ENCODE data around the gene ARAP1.

The ARAP1 gene

DNA sequence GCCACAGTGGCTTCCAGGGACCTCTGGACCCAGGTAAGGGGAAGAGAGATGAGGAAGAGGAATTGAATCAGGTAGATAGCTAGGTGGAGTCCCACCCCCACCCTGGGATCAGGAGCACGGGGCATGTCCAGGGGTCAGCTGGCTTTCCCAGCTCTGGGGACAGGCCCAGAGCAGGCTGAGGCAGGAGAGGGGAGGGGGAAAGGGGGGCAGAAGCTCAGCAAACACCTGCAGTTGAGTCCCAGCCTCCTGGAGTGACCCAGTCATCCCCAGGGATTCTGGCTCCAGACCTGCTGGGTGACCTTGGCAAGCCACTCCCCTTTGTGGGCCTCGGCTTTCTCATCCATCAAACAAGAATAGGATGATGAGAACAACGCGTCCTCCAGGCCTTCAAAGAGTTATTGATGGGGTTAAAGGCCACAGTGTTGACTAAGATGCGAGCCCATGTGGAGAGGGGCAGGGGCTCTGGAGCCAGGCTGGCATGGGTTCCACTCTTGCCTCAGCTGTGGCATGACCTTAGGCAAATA lies 25.6 kb upstream of the ARAP1 start:
- no peak overlapping the region for H3K4me2 ChIP-seq (ENCODE audit: low read depth, low read length, poor library complexity, severe bottlenecking)

DNA sequence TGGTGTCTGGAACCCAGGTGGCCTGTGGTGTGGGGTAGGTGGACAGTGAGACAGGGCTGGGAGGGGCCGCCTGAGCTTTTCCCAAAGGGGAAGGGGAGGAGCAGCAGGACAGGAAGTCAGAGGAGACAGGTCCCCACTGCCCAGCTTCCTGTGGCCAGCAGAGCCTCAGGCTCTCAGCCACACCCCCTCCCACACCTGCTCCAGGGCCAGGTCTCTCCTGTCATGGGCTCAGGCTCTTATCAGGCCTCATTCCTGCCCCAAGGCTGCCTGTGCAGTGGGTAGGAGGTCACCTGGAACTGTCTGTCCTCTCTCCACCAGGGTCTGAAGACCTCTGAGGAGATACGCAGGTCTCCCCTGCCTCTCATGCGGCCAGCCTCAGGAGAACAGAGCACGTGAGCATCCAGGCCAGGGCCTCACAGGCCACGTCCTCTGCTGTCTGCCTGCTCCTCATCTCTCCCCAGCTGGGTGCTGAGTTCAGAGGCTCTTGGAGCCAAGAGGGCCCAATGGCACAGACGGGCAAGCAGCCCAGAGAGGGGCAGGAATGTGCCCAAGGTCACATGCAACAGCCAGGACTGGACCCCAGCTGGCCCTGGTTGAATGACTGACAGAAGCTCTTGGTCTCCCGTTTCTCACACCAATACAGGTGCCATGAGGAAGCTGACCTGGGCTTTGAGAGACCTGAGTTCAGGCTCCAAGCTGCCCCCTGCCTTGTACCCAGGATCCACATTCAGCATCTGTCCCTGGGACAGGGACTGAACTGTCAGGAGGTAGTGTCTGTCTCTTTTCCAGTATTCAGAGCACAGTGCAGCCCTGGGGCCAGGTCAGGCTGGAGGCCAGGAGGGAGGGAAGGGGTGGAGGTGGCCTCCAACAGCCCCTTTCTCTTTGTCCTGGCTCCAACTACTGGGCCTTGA lies 24.9 kb upstream of the ARAP1 start:
- Histone ChIP-seq H3K4me1 (ENCODE audit: insufficient read depth, low read length, poor library complexity, severe bottlenecking) (peaks cover 36% of the 10 kb centered on the region), H3K9ac (ENCODE audit: low read depth, low read length, poor library complexity, severe bottlenecking) (no peak overlapping the region), H3K4me2 (ENCODE audit: low read depth, low read length, poor library complexity, severe bottlenecking) (no peak overlapping the region)

More for the DNA sequence above, 25.6 kb upstream of the ARAP1 start:
- Histone ChIP-seq H3K9me3 (ENCODE audit: insufficient read depth, low read depth, low read length) (no peaks in the 10 kb centered on the region), H4K20me1 (ENCODE audit: insufficient read depth, low read length, poor library complexity, severe bottlenecking) (no peaks in the 10 kb centered on the region), H3K9me2 (replicated peaks; ENCODE audit: low read depth, low read length) (no peaks in the 10 kb centered on the region), H3K4me3 (ENCODE audit: low read length, poor library complexity, severe bottlenecking) (no peak overlapping the region), H2AFZ (ENCODE audit: low read length) (no peak overlapping the region), H3K27me3 (ENCODE audit: insufficient read depth, low read length, poor library complexity, severe bottlenecking) (no peaks in the 10 kb centered on the region), H3K36me3 (ENCODE audit: insufficient read depth, low read length) (no peaks in the 10 kb centered on the region), H3K4me1 (ENCODE audit: insufficient read depth, low read length, poor library complexity, severe bottlenecking) (peaks cover 41% of the 10 kb centered on the region), H3K9ac (ENCODE audit: low read depth, low read length, poor library complexity, severe bottlenecking) (no peak overlapping the region), H3F3A (ENCODE audit: low read depth) (no peaks in the 10 kb centered on the region), H3K79me2 (ENCODE audit: insufficient read depth, low read length) (no peaks in the 10 kb centered on the region)
- TF ChIP-seq EZH2phosphoT487 (IDR thresholded peaks at IDR 0.05; ENCODE audit: borderline replicate concordance) = no peak
- TF ChIP-seq CTCF (conservative IDR thresholded peaks at IDR 0.05; ENCODE audit: low read length) = no peak

DNA sequence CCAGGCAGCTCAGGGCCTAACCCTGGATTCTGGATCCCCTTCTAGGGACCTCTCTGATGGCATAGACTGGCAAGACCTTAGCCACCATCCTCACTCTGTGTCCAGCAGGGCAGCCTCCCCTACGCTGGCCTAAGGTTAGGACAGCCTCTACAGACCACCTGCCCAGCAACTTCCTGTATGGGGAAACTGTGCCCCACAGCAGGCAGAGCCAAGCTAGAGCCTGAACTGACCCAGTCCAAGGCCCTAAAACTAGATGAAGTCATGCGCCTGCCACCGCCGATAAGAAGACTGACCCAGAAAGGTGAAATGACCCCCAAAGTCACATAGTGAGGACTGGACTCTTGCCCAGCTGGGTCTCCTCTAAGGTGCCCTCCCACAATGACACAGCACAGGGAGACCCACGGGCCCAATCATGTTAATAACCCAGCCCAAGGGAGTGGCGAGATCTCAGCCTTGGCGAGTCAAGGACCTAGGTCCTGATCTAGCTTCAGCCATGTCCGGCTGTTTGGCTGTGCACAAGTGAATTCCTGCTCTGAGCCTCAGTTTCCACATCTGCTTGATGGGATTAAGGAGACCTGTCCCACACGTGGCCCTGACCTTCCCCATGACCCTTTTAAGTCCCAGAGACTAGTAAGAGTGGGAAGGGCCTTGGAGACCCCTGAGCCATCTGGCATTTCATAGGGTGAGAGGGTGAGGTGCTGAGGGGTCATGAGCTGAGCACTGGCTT lies 24.1 kb upstream of the ARAP1 start:
- H3F3A ChIP-seq (ENCODE audit: low read depth) = no peaks in the 10 kb centered on the region
- TF ChIP-seq CTCF (conservative IDR thresholded peaks at IDR 0.05; ENCODE audit: low read length) (no peak), EZH2phosphoT487 (IDR thresholded peaks at IDR 0.05; ENCODE audit: borderline replicate concordance) (no peak)
- H3K79me2 ChIP-seq (ENCODE audit: insufficient read depth, low read length) = no peaks in the 10 kb centered on the region
- H3K36me3 ChIP-seq (ENCODE audit: insufficient read depth, low read length) = no peaks in the 10 kb centered on the region
- no peak overlapping the region for H3K4me2 ChIP-seq (ENCODE audit: low read depth, low read length, poor library complexity, severe bottlenecking)
- no peaks in the 10 kb centered on the region for H3K9me3 ChIP-seq (ENCODE audit: insufficient read depth, low read depth, low read length)
- H3K4me3 ChIP-seq (ENCODE audit: low read length, poor library complexity, severe bottlenecking) = no peak overlapping the region
- no peaks in the 10 kb centered on the region for H4K20me1 ChIP-seq (ENCODE audit: insufficient read depth, low read length, poor library complexity, severe bottlenecking)
- H3K27me3 ChIP-seq (ENCODE audit: insufficient read depth, low read length, poor library complexity, severe bottlenecking) = no peaks in the 10 kb centered on the region
- no peak overlapping the region for H3K9ac ChIP-seq (ENCODE audit: low read depth, low read length, poor library complexity, severe bottlenecking)
- H3K9me2 ChIP-seq (replicated peaks; ENCODE audit: low read depth, low read length) = no peaks in the 10 kb centered on the region
- H2AFZ ChIP-seq (ENCODE audit: low read length) = no peak overlapping the region
- H3K4me1 ChIP-seq (ENCODE audit: insufficient read depth, low read length, poor library complexity, severe bottlenecking) = peaks cover 33% of the 10 kb centered on the region

More for the DNA sequence above, 24.9 kb upstream of the ARAP1 start:
- no peaks in the 10 kb centered on the region for H3K9me3 ChIP-seq (ENCODE audit: insufficient read depth, low read depth, low read length)
- no peak overlapping the region for H3K4me3 ChIP-seq (ENCODE audit: low read length, poor library complexity, severe bottlenecking)
- H4K20me1 ChIP-seq (ENCODE audit: insufficient read depth, low read length, poor library complexity, severe bottlenecking) = no peaks in the 10 kb centered on the region
- no peak for TF ChIP-seq EZH2phosphoT487 (IDR thresholded peaks at IDR 0.05; ENCODE audit: borderline replicate concordance)
- no peak for TF ChIP-seq CTCF (conservative IDR thresholded peaks at IDR 0.05; ENCODE audit: low read length)
- no peaks in the 10 kb centered on the region for H3K79me2 ChIP-seq (ENCODE audit: insufficient read depth, low read length)
- no peaks in the 10 kb centered on the region for H3K9me2 ChIP-seq (replicated peaks; ENCODE audit: low read depth, low read length)
- H3F3A ChIP-seq (ENCODE audit: low read depth) = no peaks in the 10 kb centered on the region
- no peak overlapping the region for H2AFZ ChIP-seq (ENCODE audit: low read length)
- H3K27me3 ChIP-seq (ENCODE audit: insufficient read depth, low read length, poor library complexity, severe bottlenecking) = no peaks in the 10 kb centered on the region
- H3K36me3 ChIP-seq (ENCODE audit: insufficient read depth, low read length) = no peaks in the 10 kb centered on the region

All from Loucy (cell line).